GM23338 (cell line): ENCODE data around the gene MAP4K4. TPM values are rescaled to one million over a fixed set of nuclear protein-coding genes. Genes with fewer than 3 reads are reported as not detected.

ENCODE experiments used
- ATAC-seq: fragments of 200-7000 bp; cut with Tn5 transposase; 3 replicates; pipeline ENCODE4 v1.9.1; 2020
- DNase-seq: peaks from one replicate; pipeline ENCODE4 v3.0.0-alpha.2; 2015; ENCODE audit warnings: low spot score
- H2AFZ ChIP-seq: fragments of 200-600 bp; sonication (generic); 2 replicates; pipeline ENCODE4 v1.8.0; 2016; ENCODE audit warnings: antibody characterized with exemption, mild to moderate bottlenecking, moderate library complexity
- H3F3A ChIP-seq: fragments of 200-600 bp; sonication (generic); replicated peaks from 2 replicates; pipeline ENCODE4 v1.8.0; 2017; ENCODE audit warnings: antibody characterized with exemption, mixed run types, low read depth
- H3K27ac ChIP-seq: fragments of 200-600 bp; sonication (generic); 2 replicates; pipeline ENCODE4 v1.6.1; 2016; ENCODE audit warnings: low read depth
- H3K27me3 ChIP-seq: fragments of 200-600 bp; sonication (generic); 2 replicates; pipeline ENCODE4 v1.8.0; 2016; ENCODE audit warnings: mild to moderate bottlenecking, mixed run types, moderate library complexity; ENCODE audit not compliant: insufficient read depth
- H3K36me3 ChIP-seq: fragments of 200-600 bp; sonication (generic); 2 replicates; pipeline ENCODE4 v1.8.0; 2016; ENCODE audit warnings: mild to moderate bottlenecking; ENCODE audit not compliant: insufficient read depth
- H3K4me1 ChIP-seq: fragments of 200-600 bp; sonication (generic); 2 replicates; pipeline ENCODE4 v1.8.0; 2016; ENCODE audit warnings: mild to moderate bottlenecking, moderate library complexity; ENCODE audit not compliant: insufficient read depth
- H3K4me2 ChIP-seq: fragments of 200-600 bp; sonication (generic); 2 replicates; pipeline ENCODE4 v1.7.1; 2017; ENCODE audit warnings: mixed run types
- H3K4me3 ChIP-seq: fragments of 200-600 bp; sonication (generic); 2 replicates; pipeline ENCODE4 v1.6.1; 2016; ENCODE audit warnings: mixed run types
- H3K79me2 ChIP-seq: fragments of 200-600 bp; sonication (generic); replicated peaks from 2 replicates; pipeline ENCODE4 v1.8.0; 2017; ENCODE audit warnings: mild to moderate bottlenecking; ENCODE audit not compliant: insufficient read depth
- H3K9me2 ChIP-seq: fragments of 200-600 bp; sonication (generic); 2 replicates; pipeline ENCODE4 v1.8.0; 2017; ENCODE audit not compliant: insufficient read depth
- H4K20me1 ChIP-seq: fragments of 200-600 bp; sonication (generic); replicated peaks from 2 replicates; pipeline ENCODE4 v1.8.0; 2017; ENCODE audit warnings: mild to moderate bottlenecking; ENCODE audit not compliant: insufficient read depth
- H3K27ac Mint-ChIP-seq: 2 replicates; pipeline ENCODE4 v1.8.0; 2020; ENCODE audit warnings: inconsistent platforms, mild to moderate bottlenecking, moderate library complexity, mixed read lengths
- H3K27me3 Mint-ChIP-seq: 3 replicates; pipeline ENCODE4 v1.8.0; 2022; ENCODE audit warnings: low read depth, mild to moderate bottlenecking, moderate library complexity, mixed read lengths, inconsistent platforms; ENCODE audit not compliant: insufficient read depth, poor library complexity
- H3K36me3 Mint-ChIP-seq: 3 replicates; pipeline ENCODE4 v1.8.0; 2021; ENCODE audit warnings: low read depth, mild to moderate bottlenecking, inconsistent platforms, moderate library complexity, mixed read lengths
- H3K4me1 Mint-ChIP-seq: 3 replicates; pipeline ENCODE4 v1.8.0; 2020; ENCODE audit warnings: mild to moderate bottlenecking, inconsistent platforms, mixed read lengths
- H3K4me3 Mint-ChIP-seq: 3 replicates; pipeline ENCODE4 v1.8.0; 2021; ENCODE audit warnings: moderate library complexity, mild to moderate bottlenecking, inconsistent platforms, mixed read lengths
- H3K9me3 Mint-ChIP-seq: 3 replicates; pipeline ENCODE4 v1.8.0; 2020; ENCODE audit warnings: moderate library complexity, mild to moderate bottlenecking, inconsistent platforms, mixed read lengths
- CREB1 ChIP-seq: fragments of 250-450 bp; sonication (Bioruptor Pico); IDR thresholded peaks from 2 replicates; pipeline ENCODE4 v1.5.0; 2020; ENCODE audit warnings: low read depth, mild to moderate bottlenecking, moderate library complexity
- CTCF ChIP-seq, 2 experiments: fragments of 200-600 bp in 1 of 2; sonication (generic) in 1 of 2; conservative IDR thresholded peaks; 2 replicates each; pipeline versions ENCODE4 v1.5.1 to v1.6.1; 2016 to 2017; ENCODE audit warnings: antibody characterized with exemption in 2 of 2, low read depth in 2 of 2, mild to moderate bottlenecking in 2 of 2, moderate library complexity in 1 of 2
- ETS1 ChIP-seq: IDR thresholded peaks from 2 replicates; pipeline ENCODE4 v1.6.1; 2016; ENCODE audit warnings: antibody characterized with exemption
- EZH2 ChIP-seq: fragments of 200-600 bp; sonication (generic); IDR thresholded peaks from one replicate; pipeline ENCODE4 v1.8.0; 2017; ENCODE audit warnings: antibody characterized with exemption, mild to moderate bottlenecking, low read depth; ENCODE audit not compliant: unreplicated experiment
- EZH2phosphoT487 ChIP-seq: fragments of 200-600 bp; sonication (generic); IDR thresholded peaks from one replicate; pipeline ENCODE4 v1.8.1; 2018; ENCODE audit warnings: antibody characterized with exemption; ENCODE audit not compliant: unreplicated experiment
- JUNB ChIP-seq: IDR thresholded peaks from one replicate; pipeline ENCODE4 v1.6.1; 2016; ENCODE audit warnings: antibody characterized with exemption; ENCODE audit not compliant: unreplicated experiment
- NANOG ChIP-seq: IDR thresholded peaks from 2 replicates; pipeline ENCODE4 v1.6.1; 2016; ENCODE audit warnings: antibody characterized with exemption, borderline replicate concordance
- POLR2AphosphoS5 ChIP-seq: IDR thresholded peaks from 2 replicates; pipeline ENCODE4 v1.6.1; 2016; ENCODE audit warnings: antibody characterized with exemption, low read depth
- REST ChIP-seq: IDR thresholded peaks from one replicate; pipeline ENCODE4 v1.6.1; 2018; ENCODE audit warnings: antibody characterized with exemption; ENCODE audit not compliant: unreplicated experiment
- STAT1 ChIP-seq: IDR thresholded peaks from one replicate; pipeline ENCODE4 v1.6.1; 2016; ENCODE audit warnings: antibody characterized with exemption; ENCODE audit not compliant: unreplicated experiment
- ZNF114 ChIP-seq: fragments of 250-450 bp; sonication (Bioruptor Pico); IDR thresholded peaks from 2 replicates; pipeline ENCODE4 v1.5.0; 2020; ENCODE audit warnings: mild to moderate bottlenecking, moderate library complexity
- ZNF331 ChIP-seq: fragments of 250-450 bp; sonication (Bioruptor Pico); IDR thresholded peaks from 2 replicates; pipeline ENCODE4 v1.5.0; 2020; ENCODE audit warnings: low read depth, mild to moderate bottlenecking, moderate library complexity
- ZNF462 ChIP-seq: fragments of 250-450 bp; sonication (Bioruptor Pico); IDR thresholded peaks from 2 replicates; pipeline ENCODE4 v1.5.0; 2020; ENCODE audit warnings: mild to moderate bottlenecking, moderate library complexity
- polyA plus RNA-seq: library from polyadenylated mRNA; unstranded; fragments of >200 nt; fragmentation: Nextera tagmentation; extraction: Ambion mirVana; gene quantifications from 2 replicates; pipeline ENCODE4 v1.2.1, GENCODE V29; 2016
- total RNA-seq: library from RNA; depleted of rRNA; stranded (reverse); fragments of >200 nt; shearing (Covaris generic); gene quantifications from 2 replicates; pipeline ENCODE4 v1.2.3, GENCODE V29; 2014

Gene MAP4K4
- total and polyA plus RNA-seq, 2 experiments from 2014 or later, result 34.6 to 99.2 TPM

- Histone ChIP-seq H4K20me1 (peaks cover 50% of the 10 kb centered on the region), H3K4me1 (peaks cover 58% of the 10 kb centered on the region), H3K27ac (no peak overlapping the region; the same call in 1 of the 2 replicates), H3K9me2 (no peaks in the 10 kb centered on the region), H3K4me2 (no peak overlapping the region), H3K4me3 (no peak overlapping the region), H3K27me3 (no peaks in the 10 kb centered on the region), H3K79me2 (peaks cover 96% of the 10 kb centered on the region), H3F3A (peaks cover 6% of the 10 kb centered on the region), H3K36me3 (no peaks in the 10 kb centered on the region), H2AFZ (no peak overlapping the region)
- Mint-ChIP-seq H3K27me3 (peaks cover 5% of the 10 kb centered on the region), H3K27ac (no peak overlapping the region), H3K36me3 (no peaks in the 10 kb centered on the region), H3K4me1 (peaks cover 81% of the 10 kb centered on the region), H3K9me3 (no peaks in the 10 kb centered on the region), H3K4me3 (no peak overlapping the region)
- no peak for ATAC-seq
- TF ChIP-seq POLR2AphosphoS5 (no peak), CTCF (conservative IDR thresholded peaks at IDR 0.05; ENCODE audit: low read depth in 2 of 2) (no peak), ZNF114 (CRISPR knock-in tag) (no peak), STAT1 (no peak), EZH2phosphoT487 (no peak), CREB1 (CRISPR knock-in tag) (no peak), EZH2 (no peak), NANOG (no peak), JUNB (no peak), REST (no peak), ZNF462 (no peak), ETS1 (no peak), ZNF331 (CRISPR knock-in tag) (no peak)
- no peak for DNase-seq
Observed at GRCh38 chr2:101737478-101738255, 40.2 kb downstream of the MAP4K4 start.
